Measurements from ENCODE around the gene PLEKHN1.

Gene PLEKHN1

DNA sequence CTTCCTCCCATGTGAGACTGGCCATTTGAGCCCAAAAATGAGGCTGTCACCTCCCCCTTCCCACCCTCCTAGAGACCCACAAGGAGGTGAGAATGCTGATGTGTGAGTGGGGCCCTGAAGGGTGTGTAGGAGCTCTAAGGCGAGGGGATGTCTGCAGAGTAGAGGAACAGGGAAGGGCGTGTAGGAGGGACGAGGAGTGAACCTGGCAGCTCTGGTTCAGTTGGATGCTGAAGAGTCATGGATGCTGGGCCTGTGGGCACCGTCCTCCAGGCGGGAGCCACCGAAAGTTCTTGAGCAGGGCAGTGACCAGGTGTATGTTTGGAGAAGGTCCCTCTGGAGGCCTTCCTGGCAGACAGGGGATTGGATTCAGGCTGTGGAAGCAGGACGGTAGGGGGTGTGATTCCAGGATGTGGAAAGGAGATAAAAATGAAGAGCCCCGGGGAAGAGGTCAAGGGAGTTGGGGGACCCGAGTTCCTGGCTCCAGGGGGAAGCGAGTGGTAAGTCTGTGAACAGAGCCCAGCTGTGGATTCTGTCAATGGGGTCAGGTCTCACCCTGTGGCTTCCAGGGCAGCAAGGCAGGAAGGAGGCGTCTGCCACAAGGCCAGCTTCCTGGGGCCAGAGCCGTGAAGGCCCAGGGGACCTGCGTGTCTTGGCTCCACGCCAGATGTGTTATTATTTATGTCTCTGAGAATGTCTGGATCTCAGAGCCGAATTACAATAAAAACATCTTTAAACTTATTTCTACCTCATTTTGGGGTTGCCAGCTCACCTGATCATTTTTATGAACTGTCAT lies 34.7 kb upstream of the PLEKHN1 start:
- no peak for DNase-seq (ENCODE audit: extremely low read depth, low read depth)
- TF ChIP-seq, protein P1, sequence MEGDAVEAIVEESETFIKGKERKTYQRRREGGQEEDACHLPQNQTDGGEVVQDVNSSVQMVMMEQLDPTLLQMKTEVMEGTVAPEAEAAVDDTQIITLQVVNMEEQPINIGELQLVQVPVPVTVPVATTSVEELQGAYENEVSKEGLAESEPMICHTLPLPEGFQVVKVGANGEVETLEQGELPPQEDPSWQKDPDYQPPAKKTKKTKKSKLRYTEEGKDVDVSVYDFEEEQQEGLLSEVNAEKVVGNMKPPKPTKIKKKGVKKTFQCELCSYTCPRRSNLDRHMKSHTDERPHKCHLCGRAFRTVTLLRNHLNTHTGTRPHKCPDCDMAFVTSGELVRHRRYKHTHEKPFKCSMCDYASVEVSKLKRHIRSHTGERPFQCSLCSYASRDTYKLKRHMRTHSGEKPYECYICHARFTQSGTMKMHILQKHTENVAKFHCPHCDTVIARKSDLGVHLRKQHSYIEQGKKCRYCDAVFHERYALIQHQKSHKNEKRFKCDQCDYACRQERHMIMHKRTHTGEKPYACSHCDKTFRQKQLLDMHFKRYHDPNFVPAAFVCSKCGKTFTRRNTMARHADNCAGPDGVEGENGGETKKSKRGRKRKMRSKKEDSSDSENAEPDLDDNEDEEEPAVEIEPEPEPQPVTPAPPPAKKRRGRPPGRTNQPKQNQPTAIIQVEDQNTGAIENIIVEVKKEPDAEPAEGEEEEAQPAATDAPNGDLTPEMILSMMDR (IDR thresholded peaks at IDR 0.05; ENCODE audit: low read depth, low read length): no peak

DNA sequence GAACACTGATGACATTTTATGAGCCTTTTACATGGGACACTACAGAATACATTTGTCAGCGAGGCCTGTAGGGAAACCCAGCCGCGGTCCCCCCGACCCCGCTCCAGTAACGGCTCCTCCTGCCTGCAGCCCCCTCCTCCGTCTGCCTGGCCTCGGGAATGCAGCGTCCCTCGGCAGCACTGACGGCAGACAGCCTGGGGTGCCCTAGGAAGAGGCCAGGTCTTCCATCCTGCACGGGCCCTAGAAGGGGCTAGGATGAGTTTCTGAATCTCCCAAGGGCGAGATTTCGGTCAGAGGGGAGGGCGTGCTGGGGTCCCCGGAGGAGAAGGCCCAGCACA lies 34.1 kb upstream of the PLEKHN1 start:
- TF ChIP-seq, protein P1 (IDR thresholded peaks at IDR 0.05; ENCODE audit: low read depth, low read length): no peak
- no peak for DNase-seq (ENCODE audit: extremely low read depth, low read depth)

DNA sequence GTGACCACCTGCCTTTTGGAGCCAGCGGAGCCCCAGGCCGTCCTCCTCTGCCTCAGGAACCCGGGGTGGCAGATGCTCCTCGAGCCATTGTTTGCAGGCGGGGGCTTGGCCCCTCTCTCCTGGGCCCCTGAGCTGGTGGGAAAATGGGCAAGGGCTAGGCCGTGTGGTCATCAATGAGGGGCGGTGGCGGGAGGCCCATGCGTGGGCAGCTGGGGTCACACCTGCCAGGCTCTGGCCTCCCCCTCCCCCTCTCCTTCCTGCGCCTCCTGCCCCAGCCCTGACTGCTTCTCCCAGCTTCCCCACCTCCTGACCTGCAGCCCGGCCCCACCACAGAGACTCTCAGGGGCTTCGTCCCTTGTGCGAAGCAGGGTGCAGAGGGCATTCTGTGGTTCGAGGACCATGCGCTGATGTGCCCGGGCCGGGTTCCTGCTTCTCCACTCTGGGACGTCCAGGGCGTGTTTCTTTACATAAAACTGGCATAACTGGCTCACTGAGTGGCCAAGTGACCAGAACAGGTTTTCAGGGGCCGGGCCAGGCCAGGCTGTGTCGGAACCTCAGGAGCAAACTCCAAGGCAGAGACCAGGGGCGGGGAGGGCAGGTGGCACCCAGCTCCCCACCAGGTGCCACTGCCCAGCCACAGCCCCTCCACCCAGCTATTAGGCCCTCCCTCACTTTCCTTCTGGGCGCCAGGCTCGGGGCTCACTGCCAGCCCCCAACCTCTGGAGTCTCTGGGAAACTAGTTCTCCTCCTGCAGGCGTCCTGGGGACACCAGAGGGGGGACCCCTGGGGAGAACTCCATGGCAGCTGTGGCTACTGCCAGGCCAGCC lies 33.3 kb upstream of the PLEKHN1 start:
- no peak for DNase-seq (ENCODE audit: extremely low read depth, low read depth)
- TF ChIP-seq, protein P1 (IDR thresholded peaks at IDR 0.05; ENCODE audit: low read depth, low read length): no peak

- no peak for DNase-seq (ENCODE audit: extremely low read depth, low read depth)
- TF ChIP-seq, protein P1 (IDR thresholded peaks at IDR 0.05; ENCODE audit: low read depth, low read length): no peak
These were observed 32.7 kb upstream of the PLEKHN1 start for GRCh38 chr1:933603-933940.

- TF ChIP-seq, protein P1 (IDR thresholded peaks at IDR 0.05; ENCODE audit: low read depth, low read length): no peak
- no peak for DNase-seq (ENCODE audit: extremely low read depth, low read depth)
These were observed 31.1 kb upstream of the PLEKHN1 start for GRCh38 chr1:934991-935750.

GRCh38 chr1:935751-936231 lies 30.5 kb upstream of the PLEKHN1 start:
- DNase-seq (ENCODE audit: extremely low read depth, low read depth): no peak

More at GRCh38 chr1:935751-936231, 30.5 kb upstream of the PLEKHN1 start:
- TF ChIP-seq, protein P1 (IDR thresholded peaks at IDR 0.05; ENCODE audit: low read depth, low read length): no peak
